Activated T-cell treated with anti-CD3 and anti-CD28 coated beads, Interleukin-2, amount 50 U/mL, for 48 hours (primary cell): Measurements from ENCODE around the gene ATPAF2.

Source experiments
- DNase-seq, 2 experiments: peaks; one replicate each; pipeline ENCODE4 v3.0.0-alpha.2; 2020

Gene ATPAF2

GRCh38 chr17:18039535-18040260 is 730 bp upstream of the ATPAF2 start:
- DNase-seq: peak in 1 of 2 experiments; percentile 55

GRCh38 chr17:18038149-18038850 is 668 bp downstream of the ATPAF2 start:
- peak; percentile 64 to 69 for DNase-seq

GRCh38 chr17:18037486-18037885 is 1.5 kb downstream of the ATPAF2 start:
- DNase-seq: no peak

GRCh38 chr17:18035704-18036103 is 3.3 kb downstream of the ATPAF2 start:
- no peak for DNase-seq

- DNase-seq: peak; percentile 28 to 43
These were observed 5.4 kb downstream of the ATPAF2 start for GRCh38 chr17:18033442-18034099.

GRCh38 chr17:18031955-18032354 is 7.0 kb downstream of the ATPAF2 start:
- no peak for DNase-seq

GRCh38 chr17:18028952-18029540 is 9.9 kb downstream of the ATPAF2 start:
- no peak for DNase-seq

- DNase-seq: no peak
These were observed 10.6 kb downstream of the ATPAF2 start for GRCh38 chr17:18028114-18028951.

GRCh38 chr17:18027280-18027679 is 11.7 kb downstream of the ATPAF2 start:
- DNase-seq: no peak

GRCh38 chr17:18025945-18026776 is 12.8 kb downstream of the ATPAF2 start:
- peak in 1 of 2 experiments; percentile 38 for DNase-seq

- DNase-seq: peak; percentile 41 to 48
These were observed 13.6 kb downstream of the ATPAF2 start for GRCh38 chr17:18025241-18025944.

- no peak for DNase-seq
These were observed 17.6 kb downstream of the ATPAF2 start for GRCh38 chr17:18021372-18021771.

- DNase-seq: no peak
These were observed 18.0 kb downstream of the ATPAF2 start for GRCh38 chr17:18020971-18021370.

GRCh38 chr17:18019838-18020154 is 19.2 kb downstream of the ATPAF2 start:
- no peak for DNase-seq

GRCh38 chr17:18018411-18018921 is 20.5 kb downstream of the ATPAF2 start:
- no peak for DNase-seq

- DNase-seq: no peak
These were observed 21.0 kb downstream of the ATPAF2 start for GRCh38 chr17:18017958-18018357.

GRCh38 chr17:18016426-18016825 is 22.5 kb downstream of the ATPAF2 start:
- DNase-seq: no peak

- DNase-seq: no peak
These were observed 23.4 kb downstream of the ATPAF2 start for GRCh38 chr17:18015593-18015992.

- DNase-seq: no peak
These were observed 25.0 kb downstream of the ATPAF2 start for GRCh38 chr17:18014006-18014405.

GRCh38 chr17:18011286-18011685 is 27.7 kb downstream of the ATPAF2 start:
- DNase-seq: no peak
